Activated naive CD8-positive, alpha-beta T cell treated with anti-CD3 and anti-CD28 coated beads for 36 hours (primary cell): ENCODE measurements around the gene ABCC12. TPM values are rescaled to one million over a fixed set of nuclear protein-coding genes. Genes with fewer than 3 reads are reported as not detected.
"Not testable (repeated sequence)": the region's sequence is repeated elsewhere in the genome, so short reads cannot be mapped to it uniquely, and the experiment has no call there.

Source experiments
- DNase-seq: peaks from one replicate; pipeline ENCODE4 v3.0.0; 2021
- H3K27ac Mint-ChIP-seq: one replicate; pipeline ENCODE4 v1.8.0; 2022; ENCODE audit warnings: mild to moderate bottlenecking, moderate library complexity, mixed read lengths
- H3K27me3 Mint-ChIP-seq: one replicate; pipeline ENCODE4 v1.8.0; 2022; ENCODE audit warnings: mild to moderate bottlenecking, mixed read lengths
- H3K36me3 Mint-ChIP-seq: one replicate; pipeline ENCODE4 v1.8.0; 2021; ENCODE audit warnings: mild to moderate bottlenecking, mixed read lengths
- H3K4me1 Mint-ChIP-seq: one replicate; pipeline ENCODE4 v1.8.0; 2021; ENCODE audit warnings: mixed read lengths
- H3K4me3 Mint-ChIP-seq: one replicate; pipeline ENCODE4 v1.8.0; 2022; ENCODE audit warnings: mild to moderate bottlenecking, moderate library complexity, mixed read lengths
- H3K9me3 Mint-ChIP-seq: one replicate; pipeline ENCODE4 v1.8.0; 2022; ENCODE audit warnings: mixed read lengths
- total RNA-seq, 2 experiments: library from RNA; stranded (reverse); gene quantifications; one replicate each; pipeline ENCODE4 v1.2.3, GENCODE V29; 2021

The ABCC12 gene
- total RNA-seq, 2 experiments from 2014 or later = not detected

- H3K27ac Mint-ChIP-seq = no peak overlapping the region
- H3K4me3 Mint-ChIP-seq = no peak overlapping the region
- no peak for DNase-seq
- H3K4me1 Mint-ChIP-seq = no peaks in the 10 kb centered on the region
- H3K36me3 Mint-ChIP-seq = no peaks in the 10 kb centered on the region
- no peaks in the 10 kb centered on the region for H3K9me3 Mint-ChIP-seq
- peaks cover 5% of the 10 kb centered on the region for H3K27me3 Mint-ChIP-seq
Observed at GRCh38 chr16:48176635-48177408, 21.0 kb upstream of the ABCC12 start.

DNA sequence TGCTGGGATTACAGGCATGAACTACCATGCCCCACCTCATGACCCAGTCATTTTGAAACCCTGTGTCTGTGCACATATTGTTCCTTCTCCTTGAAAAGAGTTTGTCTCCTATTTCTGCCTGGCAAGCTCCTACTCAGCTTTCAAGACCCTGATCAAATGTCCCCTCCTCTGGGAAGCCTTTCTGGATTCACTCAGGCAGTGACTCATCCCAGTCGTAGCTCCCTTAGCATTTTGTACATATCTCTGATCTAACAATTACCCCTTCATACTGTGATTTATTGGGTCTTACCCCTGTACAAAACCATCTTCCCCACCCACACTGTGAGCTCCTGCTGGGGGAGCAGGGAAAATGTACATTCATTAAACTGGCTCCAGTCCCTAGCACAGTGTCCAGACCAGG, 18.1 kb upstream of the ABCC12 start:
- peaks cover 2% of the 10 kb centered on the region for H3K4me1 Mint-ChIP-seq
- H3K9me3 Mint-ChIP-seq = no peaks in the 10 kb centered on the region
- no peaks in the 10 kb centered on the region for H3K36me3 Mint-ChIP-seq
- H3K4me3 Mint-ChIP-seq = no peak overlapping the region
- no peak for DNase-seq
- H3K27me3 Mint-ChIP-seq = peaks cover 5% of the 10 kb centered on the region
- no peak overlapping the region for H3K27ac Mint-ChIP-seq

GRCh38 chr16:48172682-48173081, 16.9 kb upstream of the ABCC12 start:
- Mint-ChIP-seq H3K9me3 (no peaks in the 10 kb centered on the region), H3K36me3 (no peaks in the 10 kb centered on the region), H3K27ac (no peak overlapping the region)

GRCh38 chr16:48169896-48170295, 14.1 kb upstream of the ABCC12 start:
- no peak overlapping the region for H3K4me3 Mint-ChIP-seq
- peaks cover 2% of the 10 kb centered on the region for H3K4me1 Mint-ChIP-seq
- H3K9me3 Mint-ChIP-seq = no peaks in the 10 kb centered on the region
- no peak overlapping the region for H3K27ac Mint-ChIP-seq
- no peak for DNase-seq
- H3K27me3 Mint-ChIP-seq = peaks cover 2% of the 10 kb centered on the region
- no peaks in the 10 kb centered on the region for H3K36me3 Mint-ChIP-seq

More at GRCh38 chr16:48172682-48173081, 16.9 kb upstream of the ABCC12 start:
- H3K4me3 Mint-ChIP-seq = no peak overlapping the region
- H3K4me1 Mint-ChIP-seq = peaks cover 2% of the 10 kb centered on the region
- no peak for DNase-seq
- H3K27me3 Mint-ChIP-seq = peaks cover 5% of the 10 kb centered on the region

DNA sequence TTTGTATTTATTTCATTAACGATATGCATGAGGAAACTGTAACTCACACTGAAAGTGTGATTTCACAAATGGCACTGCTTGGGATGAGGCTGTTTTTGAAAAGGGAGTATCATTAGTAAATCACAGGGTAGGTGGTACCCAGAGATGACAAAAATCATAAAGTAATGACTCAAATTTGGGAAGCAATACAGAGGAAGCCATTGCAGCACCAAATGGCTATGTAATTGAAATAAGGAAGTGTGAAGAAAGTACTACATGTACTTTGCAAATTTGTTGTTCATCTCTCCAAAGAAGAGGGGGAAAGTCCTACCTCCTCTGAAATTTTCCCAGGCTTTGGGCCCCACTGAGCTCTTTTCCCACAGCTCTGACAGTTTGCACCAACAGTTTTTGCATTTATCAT, 12.3 kb upstream of the ABCC12 start:
- Mint-ChIP-seq H3K27ac (no peak overlapping the region), H3K27me3 (peaks cover 5% of the 10 kb centered on the region), H3K9me3 (no peaks in the 10 kb centered on the region), H3K36me3 (no peaks in the 10 kb centered on the region), H3K4me1 (peaks cover 2% of the 10 kb centered on the region), H3K4me3 (no peak overlapping the region)
- no peak for DNase-seq

DNA sequence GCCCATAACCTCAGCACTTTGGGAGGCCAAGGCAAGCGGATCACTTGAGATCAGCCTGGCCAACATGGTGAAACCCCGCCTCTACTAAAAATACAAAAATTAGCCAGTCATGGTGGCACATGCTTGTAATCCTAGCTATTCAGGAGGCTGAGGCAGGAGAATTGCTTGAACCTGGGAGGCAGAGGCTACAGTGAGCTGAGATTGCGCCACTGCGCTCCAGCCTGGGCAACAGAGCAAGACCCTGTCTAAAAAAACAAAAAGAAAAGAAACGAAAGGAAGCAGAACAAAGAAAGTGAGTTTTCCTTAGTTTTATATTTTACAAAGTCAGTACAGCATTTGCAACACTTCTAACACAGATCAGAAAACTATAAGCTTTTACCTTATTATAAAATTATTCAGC, 10.8 kb upstream of the ABCC12 start:
- H3K27ac Mint-ChIP-seq, H3K4me3 Mint-ChIP-seq, DNase-seq, H3K9me3 Mint-ChIP-seq, H3K36me3 Mint-ChIP-seq, H3K4me1 Mint-ChIP-seq: not testable (repeated sequence)
- peaks cover 15% of the 10 kb centered on the region for H3K27me3 Mint-ChIP-seq

GRCh38 chr16:48165961-48166578, 10.3 kb upstream of the ABCC12 start:
- H3K4me1 Mint-ChIP-seq = no peaks in the 10 kb centered on the region
- H3K27me3 Mint-ChIP-seq = peaks cover 18% of the 10 kb centered on the region
- H3K36me3 Mint-ChIP-seq = no peaks in the 10 kb centered on the region
- no peak for DNase-seq
- H3K27ac Mint-ChIP-seq = no peak overlapping the region
- no peaks in the 10 kb centered on the region for H3K9me3 Mint-ChIP-seq
- H3K4me3 Mint-ChIP-seq = no peak overlapping the region

- DNase-seq = peak; percentile 58
- no peak overlapping the region for H3K4me3 Mint-ChIP-seq
- no peaks in the 10 kb centered on the region for H3K9me3 Mint-ChIP-seq
- H3K36me3 Mint-ChIP-seq = no peaks in the 10 kb centered on the region
- H3K4me1 Mint-ChIP-seq = no peaks in the 10 kb centered on the region
- H3K27me3 Mint-ChIP-seq = peaks cover 20% of the 10 kb centered on the region
- no peak overlapping the region for H3K27ac Mint-ChIP-seq
Observed at GRCh38 chr16:48164907-48165715, 9.3 kb upstream of the ABCC12 start.

GRCh38 chr16:48162839-48163410, 7.1 kb upstream of the ABCC12 start:
- no peaks in the 10 kb centered on the region for H3K36me3 Mint-ChIP-seq
- no peak overlapping the region for H3K27ac Mint-ChIP-seq
- peaks cover 13% of the 10 kb centered on the region for H3K4me1 Mint-ChIP-seq
- DNase-seq = no peak
- H3K9me3 Mint-ChIP-seq = no peaks in the 10 kb centered on the region
- peaks cover 37% of the 10 kb centered on the region for H3K27me3 Mint-ChIP-seq
- no peak overlapping the region for H3K4me3 Mint-ChIP-seq

- Mint-ChIP-seq H3K27ac (no peak overlapping the region), H3K27me3 (peaks cover 40% of the 10 kb centered on the region), H3K4me3 (no peak overlapping the region), H3K4me1 (peaks cover 23% of the 10 kb centered on the region), H3K9me3 (no peaks in the 10 kb centered on the region), H3K36me3 (no peaks in the 10 kb centered on the region)
- no peak for DNase-seq
Observed at GRCh38 chr16:48161906-48162305, 6.1 kb upstream of the ABCC12 start.

DNA sequence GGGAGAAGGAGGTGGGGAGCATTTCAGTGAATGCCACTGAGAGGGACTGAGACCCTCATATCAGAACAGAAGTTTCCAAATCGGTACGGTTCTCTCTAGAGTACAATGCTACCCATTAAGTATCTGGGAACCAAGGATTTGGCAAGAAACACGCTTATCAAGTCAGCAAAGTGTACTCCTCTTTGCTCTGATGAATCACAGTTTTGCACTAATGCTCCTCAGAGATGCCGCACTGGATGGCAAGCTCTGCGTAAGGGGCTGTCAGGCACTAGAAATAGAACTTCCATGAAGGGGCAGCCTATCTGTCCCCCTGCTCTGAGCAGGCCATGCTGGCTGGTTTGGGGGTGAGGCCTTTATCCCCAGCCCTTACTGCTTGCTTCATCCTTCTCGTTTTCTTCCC, 4.8 kb upstream of the ABCC12 start:
- Mint-ChIP-seq H3K27me3 (peaks cover 49% of the 10 kb centered on the region), H3K4me3 (no peak overlapping the region), H3K36me3 (no peaks in the 10 kb centered on the region), H3K4me1 (peaks cover 27% of the 10 kb centered on the region), H3K9me3 (no peaks in the 10 kb centered on the region), H3K27ac (no peak overlapping the region)
- no peak for DNase-seq

DNA sequence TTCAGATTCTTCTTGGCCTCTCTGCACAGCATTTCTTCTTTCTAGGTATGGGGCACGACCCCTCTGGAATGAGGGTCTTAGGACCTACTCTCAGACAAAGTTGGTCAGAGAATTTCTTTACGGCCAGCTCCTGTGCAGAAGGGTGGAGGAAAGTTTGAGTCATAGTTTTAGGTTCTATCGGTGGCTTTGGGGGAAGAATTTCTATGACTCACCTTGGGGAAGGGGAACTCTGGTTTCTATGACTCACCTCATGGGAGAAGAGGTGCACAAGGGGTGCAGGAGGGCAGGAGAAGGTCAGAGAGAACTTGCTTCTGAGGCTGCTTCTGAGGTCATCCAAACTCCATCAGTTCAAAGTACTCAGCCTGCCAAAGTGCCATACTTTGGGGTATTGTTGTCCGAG, 2.5 kb upstream of the ABCC12 start:
- Mint-ChIP-seq H3K4me1 (peaks cover 27% of the 10 kb centered on the region), H3K4me3 (no peak overlapping the region), H3K36me3 (no peaks in the 10 kb centered on the region), H3K9me3 (no peaks in the 10 kb centered on the region), H3K27ac (peak overlapping the region; percentile 73), H3K27me3 (peaks cover 65% of the 10 kb centered on the region)
- DNase-seq = peak; percentile 67

DNA sequence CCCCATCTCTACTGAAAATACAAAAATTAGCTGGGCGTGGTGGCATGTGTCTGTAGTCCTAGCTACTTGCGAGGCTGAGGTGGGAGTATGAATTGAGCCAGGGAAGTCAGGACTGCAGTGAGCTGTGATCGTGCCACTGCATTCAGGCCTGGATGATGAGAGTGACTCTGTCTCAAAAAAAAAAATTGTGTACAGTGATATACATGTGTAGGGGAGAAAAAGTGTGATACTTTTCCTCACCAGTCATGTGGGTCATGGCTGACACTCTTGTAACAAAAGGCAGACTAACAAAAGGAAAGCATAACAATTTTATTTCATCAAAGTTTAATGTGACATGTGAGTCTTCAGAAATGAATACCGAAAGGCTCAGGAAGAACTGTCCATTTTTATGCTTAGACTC, 2.0 kb upstream of the ABCC12 start:
- H3K27me3 Mint-ChIP-seq = peaks cover 66% of the 10 kb centered on the region
- H3K4me3 Mint-ChIP-seq = no peak overlapping the region
- H3K36me3 Mint-ChIP-seq = no peaks in the 10 kb centered on the region
- H3K4me1 Mint-ChIP-seq = peaks cover 27% of the 10 kb centered on the region
- peak overlapping the region; percentile 73 for H3K27ac Mint-ChIP-seq
- DNase-seq = peak; percentile 6
- no peaks in the 10 kb centered on the region for H3K9me3 Mint-ChIP-seq

DNA sequence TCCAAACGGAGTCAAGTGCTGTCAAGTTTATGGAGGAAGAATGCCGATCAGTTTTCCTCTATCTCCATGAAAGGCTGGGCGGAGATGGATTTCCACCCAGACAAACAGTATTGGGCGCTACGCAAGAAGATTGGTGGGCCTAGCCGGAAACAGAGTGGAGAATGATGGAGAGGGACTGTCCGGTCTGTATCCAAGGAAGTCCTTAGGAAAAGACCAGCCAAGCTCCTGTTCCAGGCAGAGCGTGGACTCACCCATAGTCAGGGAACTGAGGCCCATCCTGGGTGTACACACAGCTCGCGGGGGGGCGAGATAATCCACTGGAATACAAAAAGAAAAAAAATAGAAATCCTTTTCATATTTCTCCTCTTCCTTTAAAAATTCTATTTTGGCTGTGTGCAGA, 1.5 kb upstream of the ABCC12 start:
- H3K4me3 Mint-ChIP-seq = no peak overlapping the region
- no peak for DNase-seq
- H3K27ac Mint-ChIP-seq = peak overlapping the region; percentile 73
- no peaks in the 10 kb centered on the region for H3K36me3 Mint-ChIP-seq
- H3K9me3 Mint-ChIP-seq = no peaks in the 10 kb centered on the region
- H3K4me1 Mint-ChIP-seq = peaks cover 27% of the 10 kb centered on the region
- H3K27me3 Mint-ChIP-seq = peaks cover 68% of the 10 kb centered on the region

DNA sequence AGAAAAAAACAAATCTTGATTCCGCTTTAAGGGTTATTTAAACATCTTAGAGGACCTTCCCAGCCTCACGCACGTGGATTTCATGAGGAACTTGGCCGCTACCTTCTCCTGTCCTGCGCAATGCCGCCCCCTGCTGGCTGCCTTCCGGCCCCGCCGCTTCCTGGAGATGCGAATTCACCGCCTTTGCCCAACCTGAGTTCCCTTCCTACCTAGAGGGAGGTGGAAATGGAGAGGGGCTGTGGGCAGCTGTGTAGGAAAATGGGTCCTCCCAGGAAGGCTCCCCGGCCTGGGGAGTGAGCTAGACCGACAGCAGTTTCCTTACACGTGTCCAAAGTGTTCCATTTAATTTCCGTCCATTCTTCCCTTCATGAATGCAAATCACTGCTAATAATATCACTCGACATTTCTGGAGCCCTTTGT, 1.0 kb upstream of the ABCC12 start:
- Mint-ChIP-seq H3K9me3 (no peaks in the 10 kb centered on the region), H3K36me3 (no peaks in the 10 kb centered on the region), H3K4me3 (no peak overlapping the region), H3K27me3 (peaks cover 64% of the 10 kb centered on the region), H3K4me1 (peaks cover 27% of the 10 kb centered on the region), H3K27ac (no peak overlapping the region)
- DNase-seq = peak; percentile 80
